Left hindlimb (tissue), 1 donor: ENCODE measurements around the gene HTR7.
"Not testable (repeated sequence)": the region's sequence is repeated elsewhere in the genome, so short reads cannot be mapped to it uniquely, and the experiment has no call there.

Source experiments
- DNase-seq: peaks from one replicate; pipeline ENCODE4 v3.0.0-alpha.2; 2018

HTR7 gene

GRCh38 chr10:90856964-90857634 lies 740 bp downstream of the HTR7 start:
- no peak for DNase-seq

DNA sequence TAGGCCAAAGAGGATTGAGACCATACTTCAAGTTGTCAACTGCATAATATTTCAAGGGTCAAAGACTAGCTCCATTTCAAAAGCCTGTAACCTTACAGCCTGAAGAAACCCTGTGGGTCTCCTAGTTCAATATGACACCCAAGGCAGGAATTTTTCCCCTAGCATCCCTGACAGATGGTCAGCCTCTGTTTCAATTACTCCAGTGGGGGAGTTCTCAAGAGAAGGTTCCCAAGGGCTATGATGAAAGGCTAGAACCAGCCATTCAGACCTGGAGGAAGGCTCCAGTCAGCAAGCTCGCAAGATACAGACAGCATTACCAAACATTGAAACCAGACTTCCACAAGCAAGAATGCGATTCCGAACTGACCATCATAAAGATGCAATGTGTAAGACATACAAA lies 1.6 kb downstream of the HTR7 start:
- no peak for DNase-seq

GRCh38 chr10:90855126-90855525 lies 2.7 kb downstream of the HTR7 start:
- no peak for DNase-seq

DNA sequence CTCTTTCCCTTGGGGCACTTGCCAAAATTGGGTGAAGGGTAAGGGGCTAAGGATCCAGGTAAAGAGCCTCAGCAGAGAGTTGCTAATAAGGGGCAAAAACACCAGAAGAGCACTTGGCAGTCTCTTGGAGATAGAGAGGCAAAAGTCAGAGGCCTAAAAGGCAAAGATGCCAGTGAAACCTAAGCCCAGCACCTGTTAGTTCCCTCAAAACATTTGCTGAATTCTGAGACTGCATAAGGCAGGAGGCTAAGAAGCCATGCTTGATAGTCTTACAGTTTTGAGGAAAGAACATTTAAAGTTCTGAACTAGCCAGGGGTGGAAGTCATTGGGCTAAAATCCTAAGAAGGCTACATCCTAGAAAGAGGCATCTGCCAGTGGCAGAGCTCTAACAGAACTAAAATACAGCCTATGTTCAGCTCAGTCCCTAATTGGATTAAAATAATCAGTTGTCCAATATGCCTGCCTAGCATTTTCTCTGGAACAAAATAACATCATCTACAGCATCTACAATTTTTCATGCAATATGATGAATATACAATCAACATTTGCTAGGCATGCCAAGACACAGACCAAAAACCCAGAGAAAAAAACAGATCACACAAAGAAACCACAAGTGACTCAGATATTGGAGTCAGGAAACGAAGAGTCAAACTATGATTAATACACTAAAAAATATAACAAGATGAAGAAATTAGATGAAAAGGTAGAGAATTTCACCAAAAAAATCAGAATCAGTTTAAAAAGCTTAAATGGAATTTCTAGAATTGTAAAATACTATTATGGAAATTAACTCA lies 7.7 kb downstream of the HTR7 start:
- DNase-seq: no peak

DNA sequence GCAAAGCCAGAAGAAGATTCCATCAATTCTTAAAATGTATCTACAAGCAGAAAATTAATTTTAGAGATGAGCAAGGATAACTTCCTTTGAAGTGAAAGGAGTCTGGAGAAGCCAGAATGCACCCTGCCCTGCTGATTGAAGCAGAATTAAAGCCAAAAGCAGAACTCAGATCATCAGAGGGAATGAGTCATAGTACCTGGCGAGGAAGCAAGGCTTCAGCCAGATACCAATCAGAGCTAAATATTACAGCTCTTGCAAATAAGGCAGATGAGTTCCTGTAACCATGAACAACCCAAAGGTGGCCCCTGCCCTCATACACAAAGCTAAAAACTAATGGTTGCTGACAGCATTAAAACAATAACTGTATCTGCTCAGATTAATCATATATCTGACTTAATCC lies 10.4 kb downstream of the HTR7 start:
- no peak for DNase-seq

DNA sequence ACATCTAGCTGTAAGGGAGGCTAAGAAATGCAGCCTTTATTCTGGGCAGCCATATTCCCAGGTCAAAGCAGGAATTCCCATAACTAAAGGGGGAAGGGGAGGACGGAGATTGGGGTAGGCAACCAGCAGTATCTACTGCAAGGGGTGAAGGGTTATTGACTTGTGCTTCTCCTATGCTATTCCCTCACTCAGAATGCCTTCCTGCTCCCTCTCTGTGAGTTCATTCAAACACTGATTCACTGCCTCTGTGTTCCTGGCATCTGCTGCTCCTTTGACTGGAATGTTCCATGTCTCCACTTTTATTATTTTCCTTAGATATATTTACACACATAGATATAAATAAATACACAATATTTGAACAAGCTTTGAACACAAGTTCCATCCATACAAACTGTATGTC lies 11.1 kb downstream of the HTR7 start:
- no peak for DNase-seq

- no peak for DNase-seq
Measured at GRCh38 chr10:90845726-90846125, 12.1 kb downstream of the HTR7 start.

DNA sequence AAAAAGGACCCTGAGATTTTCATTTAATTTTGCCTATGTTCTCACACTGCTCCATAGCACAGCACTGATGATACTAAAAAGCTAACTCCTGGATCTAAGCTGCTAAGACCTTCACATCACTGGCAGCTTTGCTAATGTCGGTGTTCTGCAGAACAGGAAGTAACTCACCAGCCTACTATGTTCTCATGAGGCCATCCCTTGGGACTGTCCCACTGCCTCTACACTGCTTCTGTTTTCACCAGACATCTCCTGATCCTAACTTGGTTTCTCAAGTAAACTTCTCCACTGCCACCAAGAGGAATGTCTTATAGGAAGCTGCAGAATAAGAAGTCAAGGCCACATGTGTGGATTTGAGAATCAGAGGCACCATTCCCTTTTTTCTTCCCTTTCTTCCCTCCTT lies 15.1 kb downstream of the HTR7 start:
- DNase-seq: no peak

GRCh38 chr10:90837486-90837885 lies 20.4 kb downstream of the HTR7 start:
- DNase-seq: no peak

- no peak for DNase-seq
Measured at GRCh38 chr10:90834326-90834725, 23.5 kb downstream of the HTR7 start.

DNA sequence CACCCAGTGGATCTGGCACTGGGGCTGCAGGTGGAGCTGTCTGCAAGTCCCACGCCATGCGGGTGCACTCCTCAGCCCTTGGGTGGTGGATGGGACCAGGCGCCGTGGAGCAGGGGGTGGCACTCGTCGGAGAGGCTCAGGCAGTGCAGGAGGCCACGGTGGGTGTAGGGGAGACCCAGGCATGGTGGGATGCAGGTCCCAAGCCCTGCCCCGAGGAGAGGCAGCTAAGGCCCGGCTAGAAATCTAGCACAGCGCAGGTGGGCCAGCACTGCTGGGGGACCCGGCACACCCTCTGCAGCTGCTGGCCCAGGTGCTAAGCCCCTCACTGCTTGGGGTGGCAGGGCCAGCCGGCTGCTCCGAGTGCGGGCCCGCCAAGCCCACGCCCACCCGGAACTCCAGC lies 25.7 kb downstream of the HTR7 start:
- DNase-seq: no peak

- no peak for DNase-seq
Measured at GRCh38 chr10:90822508-90822907, 35.3 kb downstream of the HTR7 start.

GRCh38 chr10:90821864-90822263 lies 36.0 kb downstream of the HTR7 start:
- not testable (repeated sequence) for DNase-seq

DNA sequence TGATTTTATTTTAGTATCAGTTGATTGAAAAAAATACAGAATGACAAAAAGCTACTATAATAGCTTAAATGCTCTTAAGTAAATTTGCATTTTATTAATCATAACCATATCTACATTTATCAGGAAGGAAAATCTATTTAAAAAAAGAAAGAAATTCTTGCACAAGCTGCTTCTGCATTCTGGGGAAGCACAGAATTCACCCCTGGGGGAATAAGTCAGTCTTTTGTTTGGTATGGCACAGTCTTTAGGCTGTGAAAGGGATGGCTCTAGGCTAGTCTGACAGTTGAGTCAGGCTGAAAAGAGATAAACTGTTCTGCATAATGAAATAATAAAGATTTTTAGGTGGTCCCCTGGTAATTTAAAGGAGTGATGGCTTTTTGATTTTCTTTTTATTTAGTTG lies 37.9 kb downstream of the HTR7 start:
- no peak for DNase-seq

GRCh38 chr10:90818736-90819135 lies 39.1 kb downstream of the HTR7 start:
- DNase-seq: no peak

DNA sequence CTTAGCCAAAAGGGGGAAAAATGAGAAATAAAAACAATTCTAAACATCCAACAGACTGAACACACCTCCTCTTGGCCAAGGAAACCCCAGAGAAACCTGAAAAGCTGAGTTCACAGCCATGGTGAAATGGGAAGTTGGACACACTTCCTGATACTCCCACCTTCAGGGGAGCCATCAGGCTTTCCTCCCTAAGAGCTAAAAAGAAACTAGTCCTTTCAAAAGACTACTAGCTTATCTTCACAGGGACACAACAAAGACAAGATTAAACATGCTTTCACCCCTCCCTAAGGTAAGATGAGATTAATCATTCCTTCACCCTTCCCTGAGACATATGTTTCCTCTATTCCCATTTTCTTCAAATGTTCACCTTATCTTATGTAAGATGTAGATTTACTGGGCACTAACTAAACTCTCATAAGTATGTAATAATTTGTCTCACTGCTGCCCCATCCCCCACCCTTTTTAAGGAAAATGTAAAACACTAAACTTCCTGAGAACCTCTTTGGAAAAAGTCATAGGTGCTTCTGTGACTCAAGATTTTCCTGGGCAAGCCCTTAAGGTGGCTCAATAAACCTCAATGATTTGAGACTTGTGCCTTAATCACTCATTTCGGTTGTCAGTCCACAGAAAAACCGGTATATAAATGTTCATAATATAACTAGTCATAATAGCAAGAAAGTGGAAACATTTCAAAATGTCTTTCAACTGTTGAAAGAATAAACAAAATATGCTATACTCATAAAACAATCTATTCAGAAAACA lies 40.5 kb downstream of the HTR7 start:
- no peak for DNase-seq

DNA sequence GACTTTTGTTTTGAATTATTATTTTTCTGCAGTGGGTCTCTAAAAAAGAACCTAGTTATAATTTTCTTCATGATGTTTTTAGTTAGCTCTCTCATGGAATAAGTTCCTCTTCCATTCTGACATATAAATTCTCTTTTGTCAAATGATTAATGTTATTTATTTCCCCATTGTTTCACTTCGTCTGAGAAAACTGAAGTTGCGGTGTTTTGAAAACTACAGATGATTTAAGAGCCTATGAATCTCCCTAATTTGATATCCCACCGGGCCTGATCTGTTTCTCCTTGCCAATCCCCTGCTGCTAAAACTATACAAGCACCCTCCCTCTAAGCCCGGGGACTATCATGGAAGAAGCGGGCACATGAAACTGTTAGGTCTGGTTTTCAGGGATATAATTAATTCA lies 41.4 kb downstream of the HTR7 start:
- no peak for DNase-seq

- DNase-seq: no peak
Measured at GRCh38 chr10:90813594-90814365, 44.1 kb downstream of the HTR7 start.

- DNase-seq: not testable (repeated sequence)
Measured at GRCh38 chr10:90807106-90807505, 50.7 kb downstream of the HTR7 start.

DNA sequence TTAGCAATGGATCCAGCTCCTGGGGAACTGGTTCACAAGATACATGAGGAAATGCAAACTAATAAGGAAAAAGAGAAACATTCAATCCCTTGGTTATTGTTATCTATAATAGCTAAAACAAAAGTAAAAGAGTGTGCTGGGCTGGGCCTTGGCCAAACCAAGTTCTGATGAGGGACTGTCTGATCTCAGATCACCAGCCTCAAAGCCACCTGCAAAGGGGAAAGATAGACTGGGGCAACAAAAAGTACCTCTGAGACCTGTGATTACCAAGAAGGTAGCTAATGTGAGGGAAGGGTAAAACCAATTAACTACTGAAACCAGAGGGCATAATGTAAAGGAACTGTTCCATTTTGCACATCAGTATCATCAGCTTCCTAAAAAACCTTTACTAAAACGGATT lies 51.2 kb downstream of the HTR7 start:
- no peak for DNase-seq

- no peak for DNase-seq
Measured at GRCh38 chr10:90805206-90805605, 52.6 kb downstream of the HTR7 start.

GRCh38 chr10:90804354-90804753 lies 53.5 kb downstream of the HTR7 start:
- DNase-seq: no peak

GRCh38 chr10:90801608-90802007 lies 56.2 kb downstream of the HTR7 start:
- DNase-seq: no peak
